Measurements from ENCODE around the gene ATP9A.

ATP9A gene

DNA sequence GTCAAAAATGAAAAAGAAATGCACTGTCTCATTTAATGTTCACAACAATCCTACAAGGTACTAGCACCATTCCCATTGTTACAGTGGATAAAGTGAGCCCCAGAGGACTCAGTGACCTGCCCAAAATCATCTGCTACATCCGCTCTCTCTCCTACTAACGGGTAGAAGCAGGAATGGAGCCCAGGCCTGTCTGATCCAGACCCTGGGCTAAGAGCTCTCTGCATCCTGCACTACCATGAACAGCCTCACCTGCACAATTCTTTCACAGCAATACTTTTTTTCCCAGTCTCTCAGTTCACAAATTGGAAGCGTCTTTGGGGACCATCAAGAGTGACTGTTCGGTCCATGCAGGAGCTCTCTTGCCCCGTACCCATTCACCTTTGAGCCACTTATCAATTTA is 31.2 kb downstream of the ATP9A start:
- H3K4me3 ChIP-seq, result no peak overlapping the region
- no peak for TF ChIP-seq Cebpa-rat (IDR thresholded peaks at IDR 0.05)
- no peaks in the 10 kb centered on the region for H3K36me3 ChIP-seq
- no peak overlapping the region for H3K4me2 ChIP-seq
- peaks cover 6 to 16% (median 8%) of the 10 kb centered on the region in 10 experiments for H3K4me1 ChIP-seq
- no peak overlapping the region for H3K9ac ChIP-seq
- H4K20me1 ChIP-seq, result no peaks in the 10 kb centered on the region
- no peak overlapping the region for H3K27ac ChIP-seq
- H3K27me3 ChIP-seq, result no peaks in the 10 kb centered on the region
- H3K9me3 ChIP-seq (replicated peaks in 1 of 11), result no peaks in the 10 kb centered on the region

DNA sequence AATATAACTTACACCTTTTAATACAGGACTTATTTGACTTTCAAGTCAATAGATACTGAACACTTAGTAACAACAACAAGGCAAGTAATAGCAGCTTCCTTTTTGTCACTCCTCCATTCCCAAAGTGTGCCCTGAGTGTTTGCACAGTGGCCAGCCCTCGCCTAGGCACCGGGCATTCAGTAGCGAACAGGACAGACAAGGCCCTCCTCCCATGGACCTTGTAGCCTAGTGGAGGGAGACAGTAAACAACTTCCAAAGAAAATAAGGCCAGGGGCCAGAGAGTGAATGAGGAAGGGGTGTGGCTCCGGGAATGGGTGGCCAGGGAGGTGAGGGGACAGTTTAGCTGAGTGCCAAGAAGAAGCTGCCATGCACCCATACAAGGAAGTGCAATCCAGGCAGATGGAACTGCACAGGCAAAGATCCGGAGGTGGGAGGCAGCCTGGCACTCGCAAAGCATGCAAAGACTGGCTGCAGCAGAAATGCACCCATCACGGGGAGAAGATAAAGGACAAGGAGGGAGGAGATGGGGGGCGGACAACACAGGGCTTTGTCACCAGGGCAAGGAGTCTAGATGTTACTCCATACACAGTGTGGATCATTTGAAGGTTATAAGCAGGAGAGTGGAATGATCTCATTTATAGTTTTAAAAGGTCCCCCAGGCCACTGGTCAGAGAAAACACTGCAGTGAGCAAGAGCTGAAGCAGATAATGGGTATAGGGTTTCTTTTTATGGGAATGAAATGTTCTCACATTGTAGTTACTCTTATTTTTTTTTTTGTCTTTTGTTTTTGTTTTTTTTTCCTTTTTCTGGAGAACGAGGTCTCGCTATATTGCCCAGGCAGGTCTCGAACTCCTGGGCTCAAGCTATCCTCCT is 32.2 kb downstream of the ATP9A start:
- TF ChIP-seq Cebpa-rat (IDR thresholded peaks at IDR 0.05), result no peak
- no peak overlapping the region for H3K27ac ChIP-seq
- no peak overlapping the region for H3K9ac ChIP-seq
- no peaks in the 10 kb centered on the region for H3K36me3 ChIP-seq
- no peaks in the 10 kb centered on the region for H3K27me3 ChIP-seq
- no peaks in the 10 kb centered on the region for H4K20me1 ChIP-seq
- no peaks in the 10 kb centered on the region for H3K9me3 ChIP-seq (replicated peaks in 1 of 11)
- H3K4me2 ChIP-seq, result no peak overlapping the region; a peak in 1 of 22 replicates
- no peak overlapping the region for H3K4me3 ChIP-seq
- H3K4me1 ChIP-seq, result peaks cover 16 to 18% (median 17%) of the 10 kb centered on the region in 10 experiments

DNA sequence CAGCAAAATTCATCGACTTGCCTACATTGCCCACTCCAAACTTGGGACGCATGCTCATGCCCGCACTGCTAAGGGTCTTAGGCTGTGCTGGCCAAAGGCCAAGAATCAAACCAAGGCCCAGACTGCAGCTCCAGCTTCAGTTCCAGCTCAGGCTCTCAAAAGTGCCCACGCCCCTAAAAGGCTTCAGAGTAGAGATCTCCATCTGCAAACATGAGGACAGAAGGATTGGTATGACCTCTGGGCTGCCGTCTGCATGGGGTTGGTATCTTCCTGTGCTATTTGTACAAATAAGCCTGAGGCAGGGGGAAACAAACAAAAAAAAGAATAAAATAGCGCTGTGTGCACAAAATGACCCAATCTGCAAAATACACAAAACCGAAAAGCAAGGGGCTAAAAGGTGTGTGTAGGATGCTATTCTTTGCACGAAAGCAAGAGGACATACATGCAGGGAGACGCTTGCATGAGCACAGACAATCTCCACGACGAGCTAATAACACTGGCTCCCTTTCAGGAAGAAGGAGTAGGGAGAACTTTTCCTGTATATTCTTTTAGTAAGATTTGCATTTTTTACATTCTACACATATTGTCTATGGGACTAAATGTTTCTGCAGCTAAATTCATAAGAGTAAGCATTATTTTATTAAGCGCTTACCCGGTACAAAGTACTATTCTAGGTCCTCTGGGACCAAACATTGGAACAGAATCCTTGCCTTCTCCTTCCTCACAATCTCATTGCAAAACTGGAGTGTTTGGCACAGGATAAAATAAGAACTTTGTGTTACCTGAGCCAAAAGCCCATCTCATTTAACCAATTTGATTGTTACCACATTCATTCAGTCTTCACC is 33.1 kb downstream of the ATP9A start:
- Histone ChIP-seq H3K4me2 (no peak overlapping the region), H3K27ac (no peak overlapping the region)
- no peak for TF ChIP-seq Cebpa-rat (IDR thresholded peaks at IDR 0.05)

GRCh38 chr20:51733070-51733469 is 35.1 kb downstream of the ATP9A start:
- Histone ChIP-seq H4K20me1 (no peaks in the 10 kb centered on the region), H3K4me3 (no peak overlapping the region), H3K4me2 (no peak overlapping the region), H3K9ac (no peak overlapping the region), H3K27me3 (no peaks in the 10 kb centered on the region), H3K27ac (no peak overlapping the region), H3K4me1 (peaks cover 16 to 22% (median 19%) of the 10 kb centered on the region in 10 experiments), H3K36me3 (no peaks in the 10 kb centered on the region), H3K9me3 (replicated peaks in 1 of 11) (no peaks in the 10 kb centered on the region)
- no peak for TF ChIP-seq Cebpa-rat (IDR thresholded peaks at IDR 0.05)

More for the DNA sequence above, 33.1 kb downstream of the ATP9A start:
- H3K9ac ChIP-seq, result no peak overlapping the region
- no peaks in the 10 kb centered on the region for H3K9me3 ChIP-seq (replicated peaks in 1 of 11)
- no peaks in the 10 kb centered on the region for H3K36me3 ChIP-seq
- H3K27me3 ChIP-seq, result no peaks in the 10 kb centered on the region
- H3K4me1 ChIP-seq, result peaks cover 16 to 22% (median 19%) of the 10 kb centered on the region in 10 experiments
- no peaks in the 10 kb centered on the region for H4K20me1 ChIP-seq
- H3K4me3 ChIP-seq, result no peak overlapping the region

GRCh38 chr20:51732096-51732791 is 35.9 kb downstream of the ATP9A start:
- peaks cover 16 to 22% (median 19%) of the 10 kb centered on the region in 10 experiments for H3K4me1 ChIP-seq
- no peak for TF ChIP-seq Cebpa-rat (IDR thresholded peaks at IDR 0.05)
- H3K9me3 ChIP-seq (replicated peaks in 1 of 11), result no peaks in the 10 kb centered on the region
- peak overlapping the region in 5 of 11 experiments; percentile 2 to 33 (median 15); a peak in 3 of 22 replicates for H3K27ac ChIP-seq
- no peaks in the 10 kb centered on the region for H3K27me3 ChIP-seq
- peak overlapping the region; percentile 55 to 75 (median 69) for H3K4me2 ChIP-seq
- no peaks in the 10 kb centered on the region for H3K36me3 ChIP-seq
- peak overlapping the region in 2 of 11 experiments; percentile 24 to 25; a peak in 1 of 22 replicates for H3K9ac ChIP-seq
- no peak overlapping the region for H3K4me3 ChIP-seq
- H4K20me1 ChIP-seq, result no peaks in the 10 kb centered on the region

DNA sequence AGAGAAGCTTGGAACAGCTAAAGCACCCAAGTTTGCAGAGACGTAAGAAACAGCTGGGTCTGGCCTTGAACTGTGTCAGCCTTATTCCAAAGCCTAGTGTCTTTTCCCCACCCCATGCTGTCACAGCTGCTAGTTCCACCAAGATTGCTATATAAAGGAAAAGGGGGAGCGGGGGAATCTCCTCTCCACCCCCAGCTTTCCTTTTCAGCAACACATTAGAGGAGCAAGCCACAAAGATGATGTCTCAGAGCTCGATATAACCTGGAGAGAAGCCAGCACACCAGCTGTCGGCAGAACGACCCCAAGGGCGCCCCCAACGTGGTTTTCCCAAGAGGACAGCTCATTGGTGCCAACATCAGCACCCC is 36.5 kb downstream of the ATP9A start:
- peak overlapping the region in 4 of 11 experiments; percentile 2 to 22 (median 12); a peak in 2 of 22 replicates for H3K27ac ChIP-seq
- H3K4me3 ChIP-seq, result no peak overlapping the region
- no peak for TF ChIP-seq Cebpa-rat (IDR thresholded peaks at IDR 0.05)

DNA sequence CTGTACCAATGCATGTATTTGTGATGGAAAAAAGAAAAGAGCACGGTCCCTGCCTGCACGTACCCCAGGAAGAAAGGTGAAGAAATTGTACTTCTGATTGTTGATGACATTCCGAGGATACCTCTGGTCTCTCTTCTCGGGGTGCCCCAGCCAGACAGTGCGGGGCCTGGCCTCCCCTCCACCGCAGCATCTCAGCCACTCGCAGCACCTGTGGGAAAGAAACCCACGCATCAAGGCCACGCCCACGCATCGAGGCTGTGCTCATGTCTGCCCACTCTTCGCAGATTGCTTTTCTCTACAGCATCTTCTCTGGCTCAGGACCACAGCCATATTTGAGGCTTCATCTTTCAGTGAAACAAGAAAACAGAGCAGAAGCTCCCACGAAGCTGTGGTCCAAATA is 38.4 kb downstream of the ATP9A start:
- Histone ChIP-seq H3K9ac (no peak overlapping the region), H3K9me3 (replicated peaks in 1 of 11) (no peaks in the 10 kb centered on the region), H3K27me3 (no peaks in the 10 kb centered on the region), H3K27ac (no peak overlapping the region), H3K4me1 (peaks cover 16 to 22% (median 19%) of the 10 kb centered on the region in 10 experiments), H3K4me3 (no peak overlapping the region), H3K4me2 (no peak overlapping the region), H3K36me3 (no peaks in the 10 kb centered on the region), H4K20me1 (no peaks in the 10 kb centered on the region)
- no peak for TF ChIP-seq Cebpa-rat (IDR thresholded peaks at IDR 0.05)

More for the DNA sequence above, 36.5 kb downstream of the ATP9A start:
- peak overlapping the region; percentile 55 to 75 (median 69) for H3K4me2 ChIP-seq
- H3K36me3 ChIP-seq, result no peaks in the 10 kb centered on the region
- no peaks in the 10 kb centered on the region for H4K20me1 ChIP-seq
- peak overlapping the region in 2 of 11 experiments; percentile 24 to 25; a peak in 1 of 22 replicates for H3K9ac ChIP-seq
- H3K4me1 ChIP-seq, result peaks cover 16 to 22% (median 19%) of the 10 kb centered on the region in 10 experiments
- H3K27me3 ChIP-seq, result no peaks in the 10 kb centered on the region
- no peaks in the 10 kb centered on the region for H3K9me3 ChIP-seq (replicated peaks in 1 of 11)

- H3K4me2 ChIP-seq, result no peak overlapping the region
- H3K36me3 ChIP-seq, result no peaks in the 10 kb centered on the region
- no peak overlapping the region for H3K9ac ChIP-seq
- no peak for TF ChIP-seq Cebpa-rat (IDR thresholded peaks at IDR 0.05)
- H4K20me1 ChIP-seq, result no peaks in the 10 kb centered on the region
- no peaks in the 10 kb centered on the region for H3K9me3 ChIP-seq (replicated peaks in 1 of 11)
- no peak overlapping the region for H3K27ac ChIP-seq
- H3K4me1 ChIP-seq, result peaks cover 16 to 22% (median 19%) of the 10 kb centered on the region in 10 experiments
- H3K4me3 ChIP-seq, result no peak overlapping the region
- H3K27me3 ChIP-seq, result no peaks in the 10 kb centered on the region
Measured at GRCh38 chr20:51728737-51729136, 39.5 kb downstream of the ATP9A start.

DNA sequence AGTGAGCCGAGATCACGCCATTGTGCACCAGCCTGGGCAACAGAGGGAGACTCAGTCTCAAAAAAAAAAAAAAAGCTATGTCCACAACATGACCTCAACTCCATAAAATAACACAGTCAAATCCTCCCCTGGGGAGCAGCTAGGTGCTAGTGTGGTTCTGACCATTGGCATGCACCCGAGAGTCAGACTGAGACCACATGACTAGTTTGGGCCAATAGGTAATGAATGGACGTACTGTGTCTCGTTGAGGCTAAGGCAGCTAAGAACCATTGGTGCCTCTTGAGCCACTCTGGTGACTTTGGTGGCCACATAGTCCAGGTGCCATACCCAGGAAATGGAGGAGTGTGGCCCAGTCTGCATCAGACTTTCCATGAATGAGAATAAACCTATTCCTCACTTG is 40.3 kb downstream of the ATP9A start:
- H3K9ac ChIP-seq, result no peak overlapping the region
- TF ChIP-seq Cebpa-rat (IDR thresholded peaks at IDR 0.05), result no peak
- no peaks in the 10 kb centered on the region for H3K27me3 ChIP-seq
- H3K36me3 ChIP-seq, result no peaks in the 10 kb centered on the region
- no peaks in the 10 kb centered on the region for H3K9me3 ChIP-seq (replicated peaks in 1 of 11)
- no peak overlapping the region for H3K27ac ChIP-seq
- H4K20me1 ChIP-seq, result no peaks in the 10 kb centered on the region
- H3K4me1 ChIP-seq, result peaks cover 16 to 22% (median 19%) of the 10 kb centered on the region in 10 experiments
- no peak overlapping the region for H3K4me3 ChIP-seq
- H3K4me2 ChIP-seq, result no peak overlapping the region
